Endothelial cell of umbilical vein (primary cell): Measurements from ENCODE around the gene PKP4. TPM values are rescaled to one million over a fixed set of nuclear protein-coding genes. Genes with fewer than 3 reads are reported as not detected.

Experiments used
- BruUV-seq: library from RNA; stranded (reverse); fragments of 400-500 nt; replicated peaks from 2 replicates; lab custom pipeline; 2021; lab: Mats Ljungman, UMichigan
- CTCF ChIA-PET: fragments of 300-600, 350-600 bp; sonication (Branson Sonifier 250); formaldehyde crosslinking; loops from one replicate; lab custom pipeline; 2021; ENCODE audit warnings: antibody characterized with exemption, inconsistent platforms; lab: Charles Lee
- POLR2A ChIA-PET: fragments of 300-600, 350-600 bp; sonication (Branson Sonifier 250); formaldehyde crosslinking; loops from one replicate; lab custom pipeline; 2021; ENCODE audit warnings: antibody characterized with exemption, inconsistent platforms; lab: Charles Lee
- DNase-seq: peaks from one replicate; pipeline ENCODE4 v3.0.0-alpha.2; 2011; ENCODE audit warnings: low read depth, low spot score
- FAIRE-seq: peaks from 2 replicates; lab custom pipeline; 2011; peaks lifted over from hg19 to GRCh38; lab: Jason Lieb, UNC
- H2AFZ ChIP-seq: 2 replicates; pipeline ENCODE4 v1.6.0; 2012; ENCODE audit warnings: low read depth, low read length, control low read depth, inconsistent platforms
- H3K27ac ChIP-seq: 2 replicates; pipeline ENCODE4 v1.5.1; 2011; ENCODE audit warnings: low read depth, mild to moderate bottlenecking, control low read depth, low read length, moderate library complexity; ENCODE audit not compliant: insufficient read depth
- H3K27me3 ChIP-seq, 2 experiments: 2 replicates each; pipeline versions ENCODE4 v1.6.0 to v1.6.1; 2011; ENCODE audit warnings: low read length in 2 of 2, mixed read lengths in 1 of 2; ENCODE audit not compliant: control insufficient read depth in 2 of 2, insufficient read depth in 2 of 2
- H3K36me3 ChIP-seq, 2 experiments: 2 replicates in 1 of 2; 3 replicates in 1 of 2; pipeline ENCODE4 v1.5.1; 2011; ENCODE audit warnings: low read length in 2 of 2, mild to moderate bottlenecking in 1 of 2, moderate library complexity in 1 of 2; ENCODE audit not compliant: control insufficient read depth in 2 of 2, insufficient read depth in 2 of 2; ENCODE audit errors: extremely low read depth in 1 of 2
- H3K4me1 ChIP-seq: 3 replicates; pipeline ENCODE4 v1.5.1; 2011; ENCODE audit warnings: mild to moderate bottlenecking, low read length; ENCODE audit not compliant: control insufficient read depth, insufficient read depth; ENCODE audit errors: extremely low read depth
- H3K4me2 ChIP-seq: 2 replicates; pipeline ENCODE4 v1.6.1; 2011; ENCODE audit warnings: low read length, control low read depth, mixed read lengths; ENCODE audit not compliant: insufficient read depth
- H3K4me3 ChIP-seq, 3 experiments: fragments of 200-600 bp in 1 of 3; sonication (generic), shearing (Covaris generic) in 1 of 3; replicated peaks in 1 of 3; 2 replicates each; pipeline ENCODE4 v1.5.1; 2011 to 2016; ENCODE audit warnings: control low read depth in 3 of 3, low read length in 3 of 3, mild to moderate bottlenecking in 2 of 3, inconsistent platforms in 1 of 3, low read depth in 1 of 3, moderate library complexity in 1 of 3; ENCODE audit not compliant: insufficient read depth in 1 of 3
- H3K79me2 ChIP-seq: 2 replicates; pipeline ENCODE4 v1.6.0; 2012; ENCODE audit warnings: low read length, inconsistent platforms; ENCODE audit not compliant: control insufficient read depth, insufficient read depth
- H3K9ac ChIP-seq: replicated peaks from 2 replicates; pipeline ENCODE3; 2011; ENCODE audit warnings: low read length, control low read depth; ENCODE audit not compliant: insufficient read depth; ENCODE audit errors: extremely low read depth
- H3K9me1 ChIP-seq: replicated peaks from 3 replicates; pipeline ENCODE4 v1.6.0; 2011; ENCODE audit warnings: mild to moderate bottlenecking, low read length; ENCODE audit not compliant: control insufficient read depth, insufficient read depth; ENCODE audit errors: extremely low read depth
- H3K9me3 ChIP-seq: replicated peaks from 2 replicates; pipeline ENCODE4 v1.5.1; 2012; ENCODE audit warnings: low read length, inconsistent platforms; ENCODE audit not compliant: control insufficient read depth, insufficient read depth
- H4K20me1 ChIP-seq: replicated peaks from 2 replicates; pipeline ENCODE3; 2011; ENCODE audit warnings: mild to moderate bottlenecking, low read length; ENCODE audit not compliant: control insufficient read depth, insufficient read depth; ENCODE audit errors: extremely low read depth
- EZH2 ChIP-seq: IDR thresholded peaks from 2 replicates; pipeline ENCODE4 v1.6.1; 2012; ENCODE audit warnings: borderline replicate concordance, low read depth, mild to moderate bottlenecking, moderate library complexity, low read length, inconsistent platforms; ENCODE audit not compliant: severe bottlenecking
- FOS ChIP-seq: IDR thresholded peaks from 2 replicates; pipeline ENCODE4 v1.6.1; 2011; ENCODE audit warnings: mild to moderate bottlenecking, low read length, moderate library complexity, borderline replicate concordance; ENCODE audit not compliant: insufficient read depth
- GATA2 ChIP-seq: IDR thresholded peaks from 2 replicates; pipeline ENCODE4 v1.7.0; 2011; ENCODE audit warnings: low read depth, mild to moderate bottlenecking, moderate library complexity, mixed read lengths, low read length; ENCODE audit not compliant: insufficient read length, insufficient read depth
- JUN ChIP-seq: IDR thresholded peaks from 2 replicates; pipeline ENCODE4 v1.6.1; 2011; ENCODE audit warnings: borderline replicate concordance, low read depth; ENCODE audit not compliant: insufficient read length, insufficient read depth
- MYC ChIP-seq: IDR thresholded peaks from one replicate; pipeline ENCODE4 v1.6.1; 2011; ENCODE audit warnings: mild to moderate bottlenecking, low read depth, low read length
- POLR2A ChIP-seq: IDR thresholded peaks from 2 replicates; pipeline ENCODE4 v1.6.1; 2012; ENCODE audit warnings: low read depth, mild to moderate bottlenecking, control low read depth, low read length
- POLR2AphosphoS5 ChIP-seq: IDR thresholded peaks from 2 replicates; pipeline ENCODE4 v1.6.1; 2012; ENCODE audit warnings: low read depth, mild to moderate bottlenecking, control low read depth, low read length, moderate library complexity; ENCODE audit not compliant: insufficient read depth
- dilution Hi-C: fragments of 300-500 bp; cut with MboI; formaldehyde crosslinking; loops from one replicate; pipeline ENCODE4 v1.15.0; 2019; ENCODE audit warnings: low sequenced_read_pairs; ENCODE audit not compliant: extremely low pct_ligation_motif_present
- intact Hi-C: fragments of 100-400 bp; cut with micrococcal nuclease; formaldehyde crosslinking; loops from one replicate; pipeline ENCODE4 v1.10.0; 2022
- polyA plus RNA-seq, 4 experiments: library from polyadenylated mRNA; depleted of rRNA in 3 of 4; stranded (reverse) in 3 of 4; unstranded in 1 of 4; fragments of >200 nt; gene quantifications; 2 replicates each; pipeline versions ENCODE4 v1.2.1 to v1.2.3, GENCODE V29; 2011 to 2012; ENCODE audit warnings: missing spikeins in 1 of 4
- total RNA-seq: library from RNA; stranded (reverse); gene quantifications from 2 replicates; pipeline ENCODE4 v1.2.3, GENCODE V29; 2021
- TF ChIP-seq, protein P1 (sequence below): IDR thresholded peaks from 2 replicates; pipeline ENCODE4 v1.6.1; 2011; ENCODE audit not compliant: insufficient read depth, insufficient read length
- TF ChIP-seq, protein P2 (sequence below), 2 donors: IDR thresholded peaks; 1 replicate in 1 of 2; 2 replicates in 1 of 2; pipeline ENCODE4 v1.5.1; 2011; ENCODE audit warnings: low read length in 2 of 2, mild to moderate bottlenecking in 2 of 2, moderate library complexity in 2 of 2, control low read depth in 1 of 2, inconsistent platforms in 1 of 2, low read depth in 1 of 2; ENCODE audit not compliant: insufficient read depth in 1 of 2; ENCODE audit errors: extremely low read depth in 1 of 2

The PKP4 gene
- total and polyA plus RNA-seq, 2 donors (not counting 3 experiments of a cell fraction or from before 2014, with no cell fraction given) = 35.4 to 68.5 TPM

DNA sequence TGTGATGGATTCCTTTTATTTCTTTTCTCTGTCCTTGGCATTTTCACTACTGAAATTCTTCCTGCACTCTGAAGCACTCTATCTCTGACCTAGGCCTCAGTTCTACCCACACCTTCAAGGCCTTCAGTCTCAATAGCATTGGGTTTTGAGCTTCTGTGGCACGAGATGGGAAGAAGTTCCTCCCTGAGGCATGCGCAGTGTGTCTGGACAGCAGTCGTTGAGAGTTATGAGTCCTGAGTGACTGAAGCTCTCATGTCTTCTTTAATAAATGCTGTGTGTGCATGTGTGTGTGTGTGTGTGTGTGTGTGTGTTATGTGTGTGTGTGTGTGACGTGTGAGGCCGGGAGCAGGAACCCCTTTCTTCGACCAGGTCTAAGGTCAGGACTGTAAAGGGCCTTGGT is 242.6 kb downstream of the PKP4 start:
- Histone ChIP-seq H3K9me3 (no peaks in the 10 kb centered on the region), H3K27me3 (peaks cover 0 to 3% of the 10 kb centered on the region in 2 experiments), H3K9me1 (no peaks in the 10 kb centered on the region), H3K9ac (no peak overlapping the region), H3K4me1 (no peaks in the 10 kb centered on the region), H3K79me2 (no peaks in the 10 kb centered on the region), H3K4me3 (no peak overlapping the region), H3K4me2 (no peak overlapping the region), H4K20me1 (no peaks in the 10 kb centered on the region), H2AFZ (no peak overlapping the region), H3K36me3 (no peaks in the 10 kb centered on the region), H3K27ac (no peak overlapping the region)
- CTCF ChIA-PET = interaction anchor here (1.4 kb wide), 1 partner anchor 54 kb away, joined by 4 read pairs; no protein-coding TSS in a partner anchor
- no peak for DNase-seq
- TF ChIP-seq FOS = no peak
- TF ChIP-seq, protein P1, sequence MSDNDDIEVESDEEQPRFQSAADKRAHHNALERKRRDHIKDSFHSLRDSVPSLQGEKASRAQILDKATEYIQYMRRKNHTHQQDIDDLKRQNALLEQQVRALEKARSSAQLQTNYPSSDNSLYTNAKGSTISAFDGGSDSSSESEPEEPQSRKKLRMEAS = no peak
- no peak for TF ChIP-seq EZH2
- no peak for TF ChIP-seq POLR2AphosphoS5
- no peak for TF ChIP-seq MYC
- TF ChIP-seq GATA2 = no peak
- TF ChIP-seq, protein P2, sequence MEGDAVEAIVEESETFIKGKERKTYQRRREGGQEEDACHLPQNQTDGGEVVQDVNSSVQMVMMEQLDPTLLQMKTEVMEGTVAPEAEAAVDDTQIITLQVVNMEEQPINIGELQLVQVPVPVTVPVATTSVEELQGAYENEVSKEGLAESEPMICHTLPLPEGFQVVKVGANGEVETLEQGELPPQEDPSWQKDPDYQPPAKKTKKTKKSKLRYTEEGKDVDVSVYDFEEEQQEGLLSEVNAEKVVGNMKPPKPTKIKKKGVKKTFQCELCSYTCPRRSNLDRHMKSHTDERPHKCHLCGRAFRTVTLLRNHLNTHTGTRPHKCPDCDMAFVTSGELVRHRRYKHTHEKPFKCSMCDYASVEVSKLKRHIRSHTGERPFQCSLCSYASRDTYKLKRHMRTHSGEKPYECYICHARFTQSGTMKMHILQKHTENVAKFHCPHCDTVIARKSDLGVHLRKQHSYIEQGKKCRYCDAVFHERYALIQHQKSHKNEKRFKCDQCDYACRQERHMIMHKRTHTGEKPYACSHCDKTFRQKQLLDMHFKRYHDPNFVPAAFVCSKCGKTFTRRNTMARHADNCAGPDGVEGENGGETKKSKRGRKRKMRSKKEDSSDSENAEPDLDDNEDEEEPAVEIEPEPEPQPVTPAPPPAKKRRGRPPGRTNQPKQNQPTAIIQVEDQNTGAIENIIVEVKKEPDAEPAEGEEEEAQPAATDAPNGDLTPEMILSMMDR (IDR thresholded peaks at IDR 0.05; ENCODE audit: extremely low read depth in 1 of 2, insufficient read depth in 1 of 2, low read depth in 1 of 2, low read length in 2 of 2) = no peak
- TF ChIP-seq JUN = no peak
- TF ChIP-seq POLR2A = no peak
- BruUV-seq = no TSS peak
- dilution Hi-C loops (no loop called here), intact Hi-C loops (no loop called here)
- POLR2A ChIA-PET = no interaction called here
- no peak for FAIRE-seq
